Measurements from ENCODE around the gene ULBP1. TPM values are rescaled to one million over a fixed set of nuclear protein-coding genes. Genes with fewer than 3 reads are reported as not detected.
"Not testable (repeated sequence)": the region's sequence is repeated elsewhere in the genome, so short reads cannot be mapped to it uniquely, and the experiment has no call there.

The ULBP1 gene
- total RNA-seq, 2 experiments from 2014 or later = 1.1 to 1.3 TPM

- CTCF ChIA-PET = not testable (repeated sequence)
Observed at GRCh38 chr6:149966319-149966718, 2.6 kb downstream of the ULBP1 start.

GRCh38 chr6:149967591-149967990 is 3.8 kb downstream of the ULBP1 start:
- ChIA-PET CTCF (no interaction called here), POLR2A (no interaction called here)

More at GRCh38 chr6:149966319-149966718, 2.6 kb downstream of the ULBP1 start:
- POLR2A ChIA-PET = interaction anchor here (0.6 kb wide), 1 partner anchor 101 kb away, joined by 4 read pairs; no protein-coding TSS in a partner anchor

- CTCF ChIA-PET, POLR2A ChIA-PET: not testable (repeated sequence)
Observed at GRCh38 chr6:149967999-149968398, 4.3 kb downstream of the ULBP1 start.

- POLR2A ChIA-PET = not testable (repeated sequence)
Observed at GRCh38 chr6:149968909-149969308, 5.2 kb downstream of the ULBP1 start.

GRCh38 chr6:149969635-149970034 is 5.9 kb downstream of the ULBP1 start:
- ChIA-PET CTCF (interaction anchor here (0.7 to 1.6 kb wide), 2 partner anchors 29 to 47 kb away, joined by 3 read pairs; no protein-coding TSS in a partner anchor), POLR2A (no interaction called here)

More at GRCh38 chr6:149968909-149969308, 5.2 kb downstream of the ULBP1 start:
- CTCF ChIA-PET = interaction anchor here (0.7 kb wide), 1 partner anchor 28 kb away, joined by 3 read pairs; no protein-coding TSS in a partner anchor

- CTCF ChIA-PET, POLR2A ChIA-PET: not testable (repeated sequence)
Observed at GRCh38 chr6:149974394-149974793, 10.7 kb downstream of the ULBP1 start.

GRCh38 chr6:149974825-149975224 is 11.1 kb downstream of the ULBP1 start:
- POLR2A ChIA-PET = no interaction called here
- CTCF ChIA-PET = no interaction called here

- CTCF ChIA-PET = no interaction called here
- POLR2A ChIA-PET = no interaction called here
Observed at GRCh38 chr6:149975400-149975799, 11.7 kb downstream of the ULBP1 start.

- CTCF ChIA-PET = no interaction called here
- POLR2A ChIA-PET = no interaction called here
Observed at GRCh38 chr6:149977221-149977620, 13.5 kb downstream of the ULBP1 start.

GRCh38 chr6:149978610-149979009 is 14.9 kb downstream of the ULBP1 start:
- CTCF ChIA-PET = no interaction called here
- POLR2A ChIA-PET = no interaction called here

- CTCF ChIA-PET = no interaction called here
- POLR2A ChIA-PET = no interaction called here
Observed at GRCh38 chr6:149979293-149979692, 15.6 kb downstream of the ULBP1 start.

- CTCF ChIA-PET = no interaction called here
- POLR2A ChIA-PET = interaction anchor here (0.9 kb wide), 1 partner anchor 58 kb away, joined by 5 read pairs; no protein-coding TSS in a partner anchor
Observed at GRCh38 chr6:149983145-149983544, 19.4 kb downstream of the ULBP1 start.

- CTCF ChIA-PET = no interaction called here
- POLR2A ChIA-PET = no interaction called here
Observed at GRCh38 chr6:149984773-149985172, 21.0 kb downstream of the ULBP1 start.

GRCh38 chr6:149985481-149985937 is 21.8 kb downstream of the ULBP1 start:
- CTCF ChIA-PET = no interaction called here

GRCh38 chr6:149987602-149988107 is 23.9 kb downstream of the ULBP1 start:
- CTCF ChIA-PET = no interaction called here
- POLR2A ChIA-PET = no interaction called here

More at GRCh38 chr6:149985481-149985937, 21.8 kb downstream of the ULBP1 start:
- POLR2A ChIA-PET = no interaction called here

- ChIA-PET CTCF (no interaction called here), POLR2A (no interaction called here)
Observed at GRCh38 chr6:149988550-149989346, 25.0 kb downstream of the ULBP1 start.

GRCh38 chr6:149990212-149990660 is 26.5 kb downstream of the ULBP1 start:
- POLR2A ChIA-PET = no interaction called here
- CTCF ChIA-PET = no interaction called here

- POLR2A ChIA-PET = no interaction called here
- CTCF ChIA-PET = interaction anchor here (0.6 kb wide), 1 partner anchor 201 kb away, joined by 3 read pairs; no protein-coding TSS in a partner anchor
Observed at GRCh38 chr6:149990661-149991471, 27.1 kb downstream of the ULBP1 start.

- CTCF ChIA-PET = interaction anchor here (0.6 kb wide), 1 partner anchor 201 kb away, joined by 3 read pairs; no protein-coding TSS in a partner anchor
- POLR2A ChIA-PET = not testable (repeated sequence)
Observed at GRCh38 chr6:149991472-149991795, 27.7 kb downstream of the ULBP1 start.

GRCh38 chr6:149991838-149992237 is 28.1 kb downstream of the ULBP1 start:
- ChIA-PET CTCF (interaction anchor here (0.6 kb wide), 1 partner anchor 202 kb away, joined by 3 read pairs; no protein-coding TSS in a partner anchor), POLR2A (no interaction called here)
